Measurements from ENCODE around the gene CPT1B. TPM values are rescaled to one million over a fixed set of nuclear protein-coding genes. Genes with fewer than 3 reads are reported as not detected.
A peak's percentile ranks its signal among the peaks of the same experiment; 100 is the strongest.
"Not testable (repeated sequence)": the region's sequence is repeated elsewhere in the genome, so short reads cannot be mapped to it uniquely, and the experiment has no call there.

The CPT1B gene
- polyA plus RNA-seq, 1 donor from 2014 or later = 72.4 TPM

- TF ChIP-seq EP300 (conservative IDR thresholded peaks at IDR 0.05; ENCODE audit: poor library complexity, severe bottlenecking) = no peak
- no peak for TF ChIP-seq POLR2AphosphoS5 (IDR thresholded peaks at IDR 0.05)
- peak; percentile 13 for TF ChIP-seq SMC3 (conservative IDR thresholded peaks at IDR 0.05; ENCODE audit: poor library complexity)
- peak; percentile 2 for TF ChIP-seq RAD21 (conservative IDR thresholded peaks at IDR 0.05)
- TF ChIP-seq REST (IDR thresholded peaks at IDR 0.05; ENCODE audit: borderline replicate concordance) = no peak
- TF ChIP-seq EZH2 (IDR thresholded peaks at IDR 0.05; ENCODE audit: borderline replicate concordance, insufficient read depth, low read length, poor library complexity, severe bottlenecking) = no peak
- no peaks in the 10 kb centered on the region for H4K20me1 ChIP-seq (ENCODE audit: insufficient read depth)
- H3K9me3 ChIP-seq (ENCODE audit: low read length) = no peaks in the 10 kb centered on the region
- H3F3A ChIP-seq (ENCODE audit: insufficient read depth, low read length, poor library complexity, severe bottlenecking) = no peaks in the 10 kb centered on the region
- H3K9ac ChIP-seq (ENCODE audit: low read length) = no peak overlapping the region
- no peaks in the 10 kb centered on the region for H3K79me2 ChIP-seq (replicated peaks; ENCODE audit: insufficient read depth, low read length)
- no peak overlapping the region for H2AFZ ChIP-seq (ENCODE audit: low read depth, low read length)
- no peaks in the 10 kb centered on the region for H3K9me2 ChIP-seq (ENCODE audit: insufficient read depth, low read length)
- H3K27me3 ChIP-seq (ENCODE audit: insufficient read depth, low read depth, low read length) = no peaks in the 10 kb centered on the region
- H3K4me3 ChIP-seq (ENCODE audit: low read length) = peak overlapping the region; percentile 30
- no peak overlapping the region for H3K4me2 ChIP-seq (ENCODE audit: low read length)
- H3K36me3 ChIP-seq (ENCODE audit: insufficient read depth, low read length) = no peaks in the 10 kb centered on the region
- no peak overlapping the region for H3K27ac ChIP-seq (ENCODE audit: low read length)
Measured at GRCh38 chr22:50620593-50621355, 42.5 kb upstream of the CPT1B start.

- H3K36me3 ChIP-seq (ENCODE audit: insufficient read depth, low read length); H3K27me3 ChIP-seq (ENCODE audit: insufficient read depth, low read depth, low read length); H3K27ac ChIP-seq (ENCODE audit: low read length); H3K9me3 ChIP-seq (ENCODE audit: low read length); H3K9ac ChIP-seq (ENCODE audit: low read length); H4K20me1 ChIP-seq (ENCODE audit: insufficient read depth); H3F3A ChIP-seq (ENCODE audit: insufficient read depth, low read length, poor library complexity, severe bottlenecking); H3K9me2 ChIP-seq (ENCODE audit: insufficient read depth, low read length); H3K4me3 ChIP-seq (ENCODE audit: low read length); H3K4me2 ChIP-seq (ENCODE audit: low read length); H3K79me2 ChIP-seq (replicated peaks; ENCODE audit: insufficient read depth, low read length); H2AFZ ChIP-seq (ENCODE audit: low read depth, low read length): not testable (repeated sequence)
Measured at GRCh38 chr22:50614296-50614695, 36.1 kb upstream of the CPT1B start.

GRCh38 chr22:50613291-50613981 is 35.2 kb upstream of the CPT1B start:
- H3K9me2 ChIP-seq (ENCODE audit: insufficient read depth, low read length) = no peaks in the 10 kb centered on the region

More at GRCh38 chr22:50613291-50613981, 35.2 kb upstream of the CPT1B start:
- Histone ChIP-seq H3K27me3 (ENCODE audit: insufficient read depth, low read depth, low read length) (no peaks in the 10 kb centered on the region), H4K20me1 (ENCODE audit: insufficient read depth) (no peaks in the 10 kb centered on the region), H3K9ac (ENCODE audit: low read length) (no peak overlapping the region), H3K4me2 (ENCODE audit: low read length) (no peak overlapping the region), H3K4me3 (ENCODE audit: low read length) (no peak overlapping the region), H3K27ac (ENCODE audit: low read length) (no peak overlapping the region), H3K9me3 (ENCODE audit: low read length) (no peaks in the 10 kb centered on the region), H3K36me3 (ENCODE audit: insufficient read depth, low read length) (no peaks in the 10 kb centered on the region), H3K79me2 (replicated peaks; ENCODE audit: insufficient read depth, low read length) (no peaks in the 10 kb centered on the region), H3F3A (ENCODE audit: insufficient read depth, low read length, poor library complexity, severe bottlenecking) (no peaks in the 10 kb centered on the region), H2AFZ (ENCODE audit: low read depth, low read length) (no peak overlapping the region)
- TF ChIP-seq SMC3 (conservative IDR thresholded peaks at IDR 0.05; ENCODE audit: poor library complexity) = no peak
- TF ChIP-seq RAD21 (conservative IDR thresholded peaks at IDR 0.05) = no peak
- TF ChIP-seq CTCF (IDR thresholded peaks at IDR 0.05; ENCODE audit: poor library complexity, severe bottlenecking) = no peak
- no peak for TF ChIP-seq EP300 (conservative IDR thresholded peaks at IDR 0.05; ENCODE audit: poor library complexity, severe bottlenecking)
- no peak for TF ChIP-seq MXI1 (conservative IDR thresholded peaks at IDR 0.05; ENCODE audit: poor library complexity, severe bottlenecking)
- no peak for TF ChIP-seq REST (IDR thresholded peaks at IDR 0.05; ENCODE audit: borderline replicate concordance)
- no peak for TF ChIP-seq EZH2 (IDR thresholded peaks at IDR 0.05; ENCODE audit: borderline replicate concordance, insufficient read depth, low read length, poor library complexity, severe bottlenecking)
- no peak for TF ChIP-seq TAF1 (IDR thresholded peaks at IDR 0.05; ENCODE audit: low read depth)
- no peak for TF ChIP-seq POLR2AphosphoS5 (IDR thresholded peaks at IDR 0.05)

All from neural cell (in vitro differentiated cells).